ENCODE data around the gene REEP1.

DNA sequence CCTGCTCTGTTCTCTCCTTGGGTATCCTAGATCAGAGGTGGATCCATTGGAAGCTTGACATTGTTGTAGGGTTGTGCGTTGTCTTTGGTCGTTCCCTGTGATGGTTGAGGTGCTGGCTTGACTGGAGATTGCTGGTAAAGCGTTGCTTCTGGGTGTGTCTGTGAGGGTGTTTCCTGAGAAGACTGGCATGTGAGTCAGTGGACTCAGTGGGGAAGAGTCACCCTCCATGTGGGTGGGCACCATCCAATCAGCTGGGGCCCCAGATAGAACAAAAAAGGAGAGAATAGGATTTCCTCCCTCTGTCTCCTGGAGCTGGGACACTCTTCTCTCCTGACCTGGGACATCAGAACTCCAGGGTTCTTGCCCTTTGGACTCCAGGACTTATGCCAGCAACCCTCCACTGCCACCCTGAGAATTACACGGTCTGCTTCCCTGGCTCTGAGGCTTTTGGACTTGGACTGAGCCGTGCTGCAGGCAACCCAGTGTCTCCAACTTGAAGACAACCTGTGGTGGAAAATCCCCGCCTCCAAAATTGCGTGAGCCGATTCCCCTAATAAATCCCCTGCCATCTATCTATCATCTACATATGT lies 14.8 kb upstream of the REEP1 start:
- TF ChIP-seq POLR2A (IDR thresholded peaks at IDR 0.05; ENCODE audit: low read depth) (no peak), POLR2AphosphoS5 (IDR thresholded peaks at IDR 0.05) (no peak), EP300 (IDR thresholded peaks at IDR 0.05) (no peak)
- TF ChIP-seq, protein P1, sequence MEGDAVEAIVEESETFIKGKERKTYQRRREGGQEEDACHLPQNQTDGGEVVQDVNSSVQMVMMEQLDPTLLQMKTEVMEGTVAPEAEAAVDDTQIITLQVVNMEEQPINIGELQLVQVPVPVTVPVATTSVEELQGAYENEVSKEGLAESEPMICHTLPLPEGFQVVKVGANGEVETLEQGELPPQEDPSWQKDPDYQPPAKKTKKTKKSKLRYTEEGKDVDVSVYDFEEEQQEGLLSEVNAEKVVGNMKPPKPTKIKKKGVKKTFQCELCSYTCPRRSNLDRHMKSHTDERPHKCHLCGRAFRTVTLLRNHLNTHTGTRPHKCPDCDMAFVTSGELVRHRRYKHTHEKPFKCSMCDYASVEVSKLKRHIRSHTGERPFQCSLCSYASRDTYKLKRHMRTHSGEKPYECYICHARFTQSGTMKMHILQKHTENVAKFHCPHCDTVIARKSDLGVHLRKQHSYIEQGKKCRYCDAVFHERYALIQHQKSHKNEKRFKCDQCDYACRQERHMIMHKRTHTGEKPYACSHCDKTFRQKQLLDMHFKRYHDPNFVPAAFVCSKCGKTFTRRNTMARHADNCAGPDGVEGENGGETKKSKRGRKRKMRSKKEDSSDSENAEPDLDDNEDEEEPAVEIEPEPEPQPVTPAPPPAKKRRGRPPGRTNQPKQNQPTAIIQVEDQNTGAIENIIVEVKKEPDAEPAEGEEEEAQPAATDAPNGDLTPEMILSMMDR (IDR thresholded peaks at IDR 0.05), result no peak

All from esophagus muscularis mucosa (tissue), 4 donors.